ENCODE measurements around the gene SEMA6B.

GRCh38 chr19:4553092-4553695 lies 6.3 kb downstream of the SEMA6B start:
- TF ChIP-seq EZH2 (IDR thresholded peaks at IDR 0.05; ENCODE audit: borderline replicate concordance, insufficient read depth, low read depth, low read length, poor library complexity, severe bottlenecking) (no peak), CTCF (IDR thresholded peaks at IDR 0.05) (no peak)

All from B cell (primary cell).